IgD-negative memory B cell (primary cell): ENCODE results near the gene TMPRSS9. TPM values are rescaled to one million over a fixed set of nuclear protein-coding genes. Genes with fewer than 3 reads are reported as not detected.

Experiments
- H3K27ac Mint-ChIP-seq, 3 donors: one replicate each; pipeline ENCODE4 v1.8.0; 2020 to 2022; ENCODE audit warnings: mild to moderate bottlenecking in 3 of 3, mixed read lengths in 3 of 3, moderate library complexity in 1 of 3
- H3K27me3 Mint-ChIP-seq: one replicate; pipeline ENCODE4 v1.8.0; 2021; ENCODE audit warnings: mixed read lengths
- H3K36me3 Mint-ChIP-seq: one replicate; pipeline ENCODE4 v1.8.0; 2020; ENCODE audit warnings: mild to moderate bottlenecking, mixed read lengths
- H3K4me1 Mint-ChIP-seq, 3 donors: one replicate each; pipeline ENCODE4 v1.8.0; 2020 to 2022; ENCODE audit warnings: mixed read lengths in 3 of 3, mild to moderate bottlenecking in 1 of 3
- H3K4me3 Mint-ChIP-seq, 4 donors: one replicate each; pipeline ENCODE4 v1.8.0; 2020 to 2022; ENCODE audit warnings: mild to moderate bottlenecking in 4 of 4, mixed read lengths in 4 of 4, moderate library complexity in 3 of 4
- H3K9me3 Mint-ChIP-seq, 3 donors: one replicate each; pipeline ENCODE4 v1.8.0; 2020 to 2021; ENCODE audit warnings: mixed read lengths in 3 of 3, mild to moderate bottlenecking in 1 of 3
- polyA plus RNA-seq: library from polyadenylated mRNA; unstranded; fragments of 300-500 nt; fragmentation: Illumina TruSeq; gene quantifications from one replicate; pipeline ENCODE4 v1.2.3, GENCODE V29; 2021

Gene TMPRSS9
- polyA plus RNA-seq, 1 donor from 2014 or later = not detected

DNA sequence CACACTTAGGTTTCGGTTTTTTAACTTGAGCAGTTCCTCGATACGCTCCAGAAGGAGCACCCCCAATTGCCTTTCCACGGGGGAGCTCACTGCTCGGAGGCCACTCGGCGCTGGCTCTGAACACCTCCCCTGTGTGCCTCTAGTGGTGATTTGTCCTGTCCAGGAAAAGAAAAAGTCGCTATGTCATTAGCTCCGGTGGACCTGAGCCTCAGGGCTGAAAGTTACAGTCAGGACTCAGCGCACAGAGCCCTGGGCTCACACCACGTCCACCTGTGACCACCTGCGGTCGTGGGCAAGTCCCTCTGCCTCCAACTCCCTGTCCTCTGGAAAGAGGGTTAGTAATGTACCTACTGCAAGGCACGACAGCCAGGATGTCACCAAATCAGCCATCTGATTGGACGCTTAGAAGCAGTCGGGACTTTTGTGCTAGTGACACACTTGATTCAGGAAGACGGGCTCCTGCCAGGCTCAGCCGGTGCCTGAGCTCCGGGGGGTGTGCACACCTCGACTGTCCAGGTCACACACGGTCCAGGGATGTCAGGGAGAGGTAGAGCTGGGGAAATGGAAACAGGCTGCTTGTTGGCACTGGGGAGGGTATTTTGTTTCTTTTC is 3.9 kb upstream of the TMPRSS9 start:
- Mint-ChIP-seq H3K9me3 (no peaks in the 10 kb centered on the region), H3K4me3 (no peak overlapping the region), H3K4me1 (peaks cover 0 to 4% (median 3%) of the 10 kb centered on the region in 3 donors), H3K27ac (no peak overlapping the region), H3K36me3 (peaks cover 2% of the 10 kb centered on the region), H3K27me3 (peaks cover 5% of the 10 kb centered on the region)

DNA sequence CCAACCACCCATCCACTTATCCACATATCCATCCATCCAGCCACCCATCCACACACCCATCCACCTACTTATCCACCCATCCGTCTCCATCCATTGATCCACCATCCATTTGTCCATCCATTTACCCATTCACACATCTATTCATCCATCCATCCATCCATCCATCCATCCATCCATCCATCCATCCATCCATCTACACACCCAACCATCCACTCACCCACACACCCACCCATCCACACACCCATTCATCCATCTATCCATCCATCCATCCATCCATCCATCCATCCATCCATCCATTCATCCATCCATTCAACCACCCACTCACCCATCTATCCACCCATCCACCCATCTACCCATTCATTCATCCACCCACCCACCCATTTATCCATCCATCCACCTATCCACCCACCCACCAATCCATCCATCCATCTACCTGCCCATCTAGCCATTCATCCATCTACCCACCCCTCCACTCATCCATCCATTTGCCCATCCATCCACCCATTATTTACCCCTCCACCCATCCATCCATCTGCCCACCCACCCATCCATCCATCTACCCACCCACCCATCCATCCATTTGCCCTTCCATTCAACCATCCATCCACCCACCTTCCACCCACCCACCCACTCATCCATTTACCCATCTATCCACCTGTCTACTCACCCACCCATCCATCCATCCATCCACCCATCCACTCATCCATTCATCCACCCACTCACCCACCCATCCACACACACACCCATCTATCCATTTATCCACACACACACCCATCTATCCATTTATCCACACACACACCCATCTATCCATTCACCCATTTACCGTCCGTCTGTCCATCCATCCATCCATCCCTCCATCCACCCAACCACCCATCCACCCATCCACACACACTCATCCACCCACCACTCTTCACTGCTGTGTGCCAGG is 2.5 kb upstream of the TMPRSS9 start:
- peaks cover 5% of the 10 kb centered on the region for H3K27me3 Mint-ChIP-seq
- H3K27ac Mint-ChIP-seq = no peak overlapping the region
- H3K4me1 Mint-ChIP-seq = peaks cover 0 to 4% (median 3%) of the 10 kb centered on the region in 3 donors
- no peak overlapping the region for H3K4me3 Mint-ChIP-seq
- no peaks in the 10 kb centered on the region for H3K9me3 Mint-ChIP-seq
- peaks cover 2% of the 10 kb centered on the region for H3K36me3 Mint-ChIP-seq

DNA sequence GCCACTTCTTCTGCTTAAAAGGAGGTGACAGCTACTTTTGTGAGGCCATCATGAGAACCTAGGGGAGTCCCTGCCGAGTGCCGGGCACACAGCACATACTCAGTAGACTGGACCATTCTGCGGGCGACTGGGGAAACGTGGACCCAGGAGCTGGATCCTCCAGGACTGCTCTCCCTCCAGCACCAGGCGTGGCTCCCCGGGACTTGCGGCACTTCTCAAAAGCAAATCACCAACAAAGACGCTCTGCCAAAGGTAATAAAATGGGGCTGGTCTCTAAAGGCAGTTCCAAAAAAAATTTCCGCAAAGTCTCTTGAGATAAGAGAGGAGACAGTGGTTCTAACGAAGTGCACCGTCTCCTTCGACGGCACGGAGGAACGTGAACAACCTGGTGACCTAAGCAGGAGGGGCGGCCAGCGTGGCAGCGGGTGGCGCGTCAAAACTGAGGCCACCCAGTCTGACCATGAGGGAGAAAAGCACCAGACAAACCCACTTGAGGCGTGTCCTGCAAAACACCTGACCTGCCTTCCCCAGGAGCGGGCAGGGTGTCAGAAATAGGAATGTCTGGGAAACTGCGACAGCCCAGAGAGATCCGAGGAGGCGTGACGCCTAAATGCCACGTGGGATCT is 1.4 kb upstream of the TMPRSS9 start:
- H3K27ac Mint-ChIP-seq = peak overlapping the region in 1 of 3 donors; percentile 57
- no peak overlapping the region for H3K4me3 Mint-ChIP-seq
- peaks cover 2% of the 10 kb centered on the region for H3K36me3 Mint-ChIP-seq
- peaks cover 0 to 4% (median 3%) of the 10 kb centered on the region in 3 donors for H3K4me1 Mint-ChIP-seq
- H3K9me3 Mint-ChIP-seq = no peaks in the 10 kb centered on the region
- H3K27me3 Mint-ChIP-seq = peaks cover 5% of the 10 kb centered on the region

DNA sequence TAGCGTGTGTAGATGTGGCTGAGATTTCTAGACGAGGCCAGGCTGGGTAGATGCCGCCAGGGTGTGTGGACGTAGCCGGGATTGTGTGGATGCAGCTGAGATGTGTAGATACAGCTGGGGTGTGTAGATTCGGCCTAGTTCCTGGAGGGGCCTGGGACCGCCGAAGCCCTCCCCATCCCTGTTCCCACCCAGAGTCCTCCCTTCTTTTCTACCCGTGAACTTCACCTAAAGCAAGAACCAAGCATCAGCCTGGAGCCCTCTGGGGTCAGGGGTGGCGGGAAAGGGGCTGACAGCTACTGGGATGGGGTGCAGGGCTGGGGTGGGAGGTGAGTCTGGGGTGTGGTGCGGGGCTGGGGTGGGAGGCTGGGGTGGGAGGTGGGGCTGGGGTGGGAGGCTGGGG is 768 bp downstream of the TMPRSS9 start:
- Mint-ChIP-seq H3K4me3 (no peak overlapping the region), H3K27me3 (peaks cover 14% of the 10 kb centered on the region), H3K27ac (no peak overlapping the region)

DNA sequence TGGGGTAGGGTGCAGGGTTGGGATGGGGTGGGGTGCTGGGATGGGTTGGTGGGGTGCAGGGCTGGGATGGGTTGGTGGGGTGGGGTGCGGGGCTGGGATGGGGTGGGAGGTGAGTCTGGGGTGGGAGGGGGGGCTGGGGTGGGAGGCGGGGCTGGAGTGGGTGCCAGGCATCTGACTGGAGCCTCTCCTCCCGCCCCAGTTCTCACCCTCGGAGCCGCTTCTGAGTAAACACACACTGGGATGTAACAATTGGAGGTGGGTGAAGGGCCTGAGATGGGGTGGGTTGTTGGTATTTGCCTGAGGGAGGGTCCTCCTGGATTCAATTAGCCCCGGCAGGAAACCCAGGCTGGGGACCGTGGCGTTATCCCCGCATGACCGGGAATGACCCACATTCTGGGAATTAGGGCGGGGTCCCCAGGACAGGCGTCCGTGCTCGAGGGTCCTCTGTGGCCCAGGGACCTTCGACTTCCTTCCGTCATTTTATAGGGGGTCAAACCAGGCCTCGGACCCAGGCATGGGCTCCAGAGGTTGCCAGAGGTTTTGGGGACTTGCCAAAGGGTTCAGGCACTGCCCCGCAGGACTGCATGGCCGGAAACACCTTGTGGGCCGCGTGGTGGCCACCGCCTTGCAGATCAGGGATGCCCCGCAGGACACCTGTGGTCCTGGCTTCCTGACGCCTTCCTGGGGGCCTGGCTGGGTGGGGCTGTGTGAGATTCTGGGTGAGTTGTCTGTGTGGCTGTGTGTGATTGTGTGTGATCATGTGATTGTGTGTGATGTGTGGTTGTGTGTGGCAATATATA is 1.4 kb downstream of the TMPRSS9 start:
- Mint-ChIP-seq H3K4me3 (no peak overlapping the region), H3K9me3 (peaks cover 0 to 3% (median 0%) of the 10 kb centered on the region in 3 donors), H3K27me3 (peaks cover 14% of the 10 kb centered on the region), H3K36me3 (no peaks in the 10 kb centered on the region), H3K4me1 (peaks cover 4 to 6% (median 5%) of the 10 kb centered on the region in 3 donors), H3K27ac (no peak overlapping the region)

More for the DNA sequence above, 768 bp downstream of the TMPRSS9 start:
- Mint-ChIP-seq H3K4me1 (peaks cover 4 to 6% (median 5%) of the 10 kb centered on the region in 3 donors), H3K36me3 (peaks cover 2% of the 10 kb centered on the region), H3K9me3 (peaks cover 0 to 3% (median 0%) of the 10 kb centered on the region in 3 donors)

DNA sequence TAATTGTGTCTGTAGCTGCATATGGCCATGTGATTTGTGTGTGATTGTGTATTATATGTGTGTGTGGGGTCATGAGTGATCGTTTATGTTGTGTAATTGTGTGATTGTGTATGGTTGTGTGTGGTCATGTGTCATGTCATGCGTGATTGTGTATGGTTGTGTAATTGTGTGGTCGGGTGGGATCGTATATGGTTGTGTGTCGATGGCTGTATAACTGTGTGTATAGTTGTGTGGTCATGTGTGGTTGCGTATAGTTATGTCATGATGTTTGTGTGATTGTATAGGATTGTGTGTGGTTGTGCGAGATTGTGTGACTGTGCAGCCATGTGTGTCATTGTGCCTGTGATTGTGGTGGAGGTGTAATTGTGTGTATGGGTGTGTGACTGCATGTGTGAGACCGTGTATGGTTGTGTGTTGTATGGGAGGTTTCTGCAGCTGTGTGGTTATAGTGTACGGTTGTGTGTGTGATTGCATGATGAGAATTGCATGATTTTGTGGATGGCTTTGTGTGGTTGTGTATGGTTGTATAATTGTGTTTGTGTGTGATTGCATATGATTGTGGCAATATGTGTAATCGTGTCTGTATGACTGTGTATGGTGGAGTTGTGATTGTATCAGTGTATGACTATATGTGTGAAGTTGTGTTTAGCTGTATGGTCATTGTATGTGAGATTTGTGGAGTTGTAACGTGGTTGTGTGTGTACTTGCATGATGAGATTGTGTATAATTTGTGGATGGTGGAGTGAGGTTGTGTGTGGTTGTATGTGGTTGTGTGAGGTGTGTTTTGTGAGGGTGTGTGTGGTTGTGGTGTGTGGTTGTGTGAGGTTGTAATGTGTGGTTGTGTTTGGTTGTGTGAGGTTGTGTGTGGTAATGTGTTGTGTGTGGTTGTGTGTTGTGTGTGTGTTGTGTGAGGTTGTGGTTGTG is 2.2 kb downstream of the TMPRSS9 start:
- Mint-ChIP-seq H3K27me3 (peaks cover 14% of the 10 kb centered on the region), H3K27ac (no peak overlapping the region), H3K4me3 (no peak overlapping the region), H3K4me1 (peaks cover 4 to 6% (median 5%) of the 10 kb centered on the region in 3 donors), H3K36me3 (no peaks in the 10 kb centered on the region), H3K9me3 (peaks cover 0 to 3% (median 0%) of the 10 kb centered on the region in 3 donors)

DNA sequence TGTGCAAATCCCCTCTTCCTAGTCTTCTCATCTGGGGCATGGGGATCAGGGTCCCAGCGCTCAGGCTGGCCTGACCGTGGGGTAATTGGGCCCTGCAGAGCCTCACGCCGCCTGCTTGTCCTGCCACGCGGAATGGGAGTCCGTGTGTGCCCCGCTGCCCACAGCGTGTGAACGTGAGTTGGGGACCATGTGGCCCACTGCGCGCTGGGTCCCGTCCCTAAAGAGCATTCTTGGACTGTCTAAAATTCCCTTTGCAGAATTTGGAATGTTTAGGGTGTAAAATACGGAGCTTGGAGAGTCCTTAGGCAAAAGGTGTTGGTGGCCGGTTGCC is 2.9 kb downstream of the TMPRSS9 start:
- Mint-ChIP-seq H3K4me3 (no peak overlapping the region), H3K27me3 (peaks cover 14% of the 10 kb centered on the region), H3K4me1 (peaks cover 4 to 6% (median 5%) of the 10 kb centered on the region in 3 donors), H3K9me3 (peaks cover 0 to 3% (median 0%) of the 10 kb centered on the region in 3 donors), H3K27ac (no peak overlapping the region), H3K36me3 (no peaks in the 10 kb centered on the region)

DNA sequence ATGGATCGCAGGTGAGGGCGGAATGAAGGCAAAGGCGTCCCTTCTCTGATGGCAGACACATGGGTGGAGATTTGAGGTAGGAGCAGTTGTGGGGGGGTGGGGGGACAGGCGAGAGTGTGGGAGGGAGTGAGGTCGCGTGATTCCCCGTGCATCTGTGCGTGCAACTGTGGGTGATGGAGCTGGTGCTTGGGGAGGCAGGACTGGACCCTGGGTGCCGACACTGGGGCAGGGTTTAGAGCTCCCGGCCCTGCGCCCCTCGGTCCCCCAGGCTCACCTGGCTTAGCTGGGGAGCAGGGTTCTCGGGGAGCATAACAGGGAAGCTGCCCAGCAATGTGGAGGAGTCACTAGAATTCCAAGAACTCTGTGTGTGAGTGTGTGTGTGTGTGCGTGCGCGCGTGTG is 3.4 kb downstream of the TMPRSS9 start:
- H3K4me3 Mint-ChIP-seq = no peak overlapping the region
- peaks cover 0 to 6% (median 0%) of the 10 kb centered on the region in 3 donors for H3K9me3 Mint-ChIP-seq
- no peak overlapping the region for H3K27ac Mint-ChIP-seq
- peaks cover 14% of the 10 kb centered on the region for H3K27me3 Mint-ChIP-seq
- no peaks in the 10 kb centered on the region for H3K36me3 Mint-ChIP-seq
- H3K4me1 Mint-ChIP-seq = peaks cover 4 to 6% (median 5%) of the 10 kb centered on the region in 3 donors

DNA sequence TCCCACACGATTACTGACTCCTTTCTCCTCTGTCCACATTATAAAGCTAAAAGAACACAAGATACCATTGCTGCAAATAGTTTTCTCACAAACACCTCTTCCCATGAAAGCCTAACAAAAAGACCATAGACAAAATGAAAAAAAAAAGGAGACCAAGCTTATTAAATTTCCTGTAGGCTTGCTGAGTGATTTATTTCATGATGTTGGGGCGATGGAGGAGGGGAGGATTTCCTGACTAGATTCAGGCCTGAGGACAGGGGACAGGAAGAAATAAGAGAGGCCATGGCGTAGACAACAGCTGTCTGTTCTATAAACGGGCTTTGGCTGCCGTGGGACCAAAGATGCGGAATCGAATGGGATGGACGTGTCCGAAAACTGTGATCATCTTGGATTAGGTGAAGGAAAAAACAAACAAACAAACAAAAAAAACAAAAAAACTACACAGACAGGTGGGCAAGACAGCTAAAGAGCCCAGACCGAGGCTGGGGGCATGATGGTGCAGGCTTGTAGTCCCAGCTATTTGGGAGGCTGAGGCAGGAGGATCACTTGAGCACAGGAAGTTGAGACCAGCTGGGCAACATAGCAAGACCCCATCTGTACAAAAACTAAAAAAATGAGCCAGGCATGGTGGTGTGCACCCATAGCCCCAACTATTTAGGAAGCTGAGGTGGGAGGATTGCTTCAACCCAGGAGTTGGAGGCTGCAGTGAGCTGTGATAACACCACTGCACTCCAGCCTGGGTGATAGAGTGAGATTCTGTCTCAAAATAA is 5.3 kb downstream of the TMPRSS9 start:
- Mint-ChIP-seq H3K27ac (peak overlapping the region in 2 of 3 donors; percentile 40 to 53), H3K36me3 (no peaks in the 10 kb centered on the region), H3K27me3 (peaks cover 14% of the 10 kb centered on the region), H3K4me3 (no peak overlapping the region), H3K9me3 (peaks cover 0 to 12% (median 0%) of the 10 kb centered on the region in 3 donors), H3K4me1 (peaks cover 4 to 6% (median 5%) of the 10 kb centered on the region in 3 donors)

DNA sequence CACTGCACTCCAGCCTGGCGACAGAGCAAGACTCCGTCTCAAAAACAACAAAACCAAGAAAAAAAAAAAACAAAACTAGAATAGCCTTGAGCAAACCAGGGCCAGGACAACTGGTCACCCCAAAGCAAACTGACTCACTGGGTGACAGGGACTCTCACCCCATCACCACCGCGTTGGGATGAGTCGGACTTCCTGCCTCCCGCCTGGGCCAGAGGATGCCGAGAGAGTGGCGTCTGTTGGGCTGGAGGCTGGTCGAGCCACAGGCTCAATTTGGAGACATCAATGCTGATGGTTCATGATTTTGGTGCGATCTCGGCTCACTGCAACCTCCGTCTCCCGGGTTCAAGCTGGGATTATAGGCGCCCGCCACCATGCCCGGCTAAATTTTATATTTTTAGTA is 11.6 kb downstream of the TMPRSS9 start:
- no peaks in the 10 kb centered on the region for H3K36me3 Mint-ChIP-seq

DNA sequence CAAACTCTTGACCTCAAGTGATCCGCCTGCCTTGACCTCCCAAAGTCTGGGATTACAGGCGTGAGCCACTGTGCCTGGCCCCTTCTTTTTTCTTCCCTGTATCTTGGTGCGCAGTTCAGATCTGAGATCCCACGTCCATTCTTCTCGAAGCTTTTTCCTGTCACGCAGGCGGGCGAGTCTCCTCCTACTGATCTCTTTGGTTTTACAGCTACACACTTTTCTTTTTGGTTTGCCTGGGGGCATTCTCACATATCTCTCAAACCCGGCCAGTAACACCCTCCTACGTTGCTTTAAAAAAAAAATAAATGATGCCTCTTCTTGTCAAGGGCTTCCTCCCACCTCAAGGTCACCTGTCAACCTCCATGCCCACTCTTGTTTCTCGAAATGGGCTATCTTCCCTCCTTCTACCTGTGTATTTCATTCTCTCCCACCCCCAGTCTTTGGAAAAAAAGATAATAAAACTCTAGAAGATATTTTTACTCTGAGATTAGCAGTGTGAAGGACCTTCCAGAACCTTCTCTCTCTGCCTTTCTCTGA is 12.1 kb downstream of the TMPRSS9 start:
- Mint-ChIP-seq H3K36me3 (no peaks in the 10 kb centered on the region), H3K9me3 (peaks cover 0 to 10% (median 0%) of the 10 kb centered on the region in 3 donors), H3K27ac (peak overlapping the region in 1 of 3 donors; percentile 0), H3K4me1 (peaks cover 0 to 2% (median 0%) of the 10 kb centered on the region in 3 donors), H3K27me3 (no peaks in the 10 kb centered on the region), H3K4me3 (no peak overlapping the region)

More for the DNA sequence above, 11.6 kb downstream of the TMPRSS9 start:
- Mint-ChIP-seq H3K27ac (no peak overlapping the region), H3K4me1 (peaks cover 0 to 2% (median 0%) of the 10 kb centered on the region in 3 donors), H3K27me3 (no peaks in the 10 kb centered on the region), H3K9me3 (peaks cover 0 to 10% (median 0%) of the 10 kb centered on the region in 3 donors), H3K4me3 (no peak overlapping the region)

DNA sequence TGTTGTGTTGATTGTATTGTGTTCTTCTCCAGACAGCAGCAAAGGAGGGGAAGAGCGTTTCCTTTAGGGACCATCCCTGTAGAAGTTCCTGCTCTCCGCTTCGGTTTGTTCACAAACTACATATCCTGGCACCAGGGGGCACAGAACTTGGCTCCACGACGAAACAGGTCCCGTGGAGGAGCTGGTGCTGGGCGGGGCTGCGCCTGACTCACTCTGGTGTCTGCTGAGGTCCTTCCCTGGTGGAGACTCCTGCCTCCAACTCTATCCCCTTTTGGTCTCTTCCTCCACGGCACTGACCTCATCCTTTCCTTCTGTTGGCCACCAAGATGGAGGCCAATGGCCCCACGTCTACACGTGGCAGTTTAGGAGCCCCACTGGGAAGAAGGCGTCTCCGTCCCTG is 14.7 kb downstream of the TMPRSS9 start:
- peaks cover 0 to 1% (median 0%) of the 10 kb centered on the region in 3 donors for H3K9me3 Mint-ChIP-seq
- no peak overlapping the region for H3K4me3 Mint-ChIP-seq
- no peaks in the 10 kb centered on the region for H3K27me3 Mint-ChIP-seq
- H3K27ac Mint-ChIP-seq = no peak overlapping the region
- no peaks in the 10 kb centered on the region for H3K36me3 Mint-ChIP-seq
- peaks cover 0 to 2% (median 0%) of the 10 kb centered on the region in 3 donors for H3K4me1 Mint-ChIP-seq
